KBM-7 (cell line): ENCODE results near the gene OR51E1.

Experiments used
- DNase-seq: peaks from one replicate; pipeline ENCODE4 v3.0.0-alpha.2; 2015
- in situ Hi-C: fragments of 300-500 bp; cut with MboI; formaldehyde crosslinking; loops from 2 replicates; pipeline ENCODE4 v1.14.3; 2020; ENCODE audit warnings: low sequenced_read_pairs, low pct_unique_long_range_greater_than_20kb, mixed read lengths

Gene OR51E1

GRCh38 chr11:4643682-4644081 lies at the start of gene OR51E1:
OR51E1 (plus strand) TSS chr11:4643982; CDS start chr11:4652527, 8,545 bp downstream.
- no peak for DNase-seq
- in situ Hi-C loops: loop anchor here (25.0 kb wide), 1 partner anchor 369 kb away; no protein-coding TSS in a partner anchor

GRCh38 chr11:4605057-4605456 lies 38.7 kb upstream of the OR51E1 start:
- in situ Hi-C loops: no loop called here

GRCh38 chr11:4606231-4607015 lies 37.4 kb upstream of the OR51E1 start:
- peak; percentile 21 for DNase-seq
- in situ Hi-C loops: no loop called here

More at GRCh38 chr11:4605057-4605456, 38.7 kb upstream of the OR51E1 start:
- DNase-seq: no peak

GRCh38 chr11:4607096-4607495 lies 36.7 kb upstream of the OR51E1 start:
- no peak for DNase-seq

GRCh38 chr11:4607781-4608666 lies 35.8 kb upstream of the OR51E1 start, which contains the start of gene TRIM68:
TRIM68 (minus strand) TSS chr11:4608231; CDS start chr11:4605504, 2,727 bp downstream.
- DNase-seq: peak; percentile 96
- in situ Hi-C loops: no loop called here

More at GRCh38 chr11:4607096-4607495, 36.7 kb upstream of the OR51E1 start:
- in situ Hi-C loops: no loop called here

- peak; percentile 14 for DNase-seq
These were observed 33.4 kb upstream of the OR51E1 start for GRCh38 chr11:4610258-4610935.

GRCh38 chr11:4611986-4612385 lies 31.8 kb upstream of the OR51E1 start:
- no peak for DNase-seq
- in situ Hi-C loops: no loop called here

More at GRCh38 chr11:4610258-4610935, 33.4 kb upstream of the OR51E1 start:
- in situ Hi-C loops: no loop called here

GRCh38 chr11:4615856-4616444 lies 27.8 kb upstream of the OR51E1 start:
- DNase-seq: no peak
- in situ Hi-C loops: no loop called here

- no peak for DNase-seq
- in situ Hi-C loops: no loop called here
These were observed 24.3 kb upstream of the OR51E1 start for GRCh38 chr11:4619514-4619913.

- in situ Hi-C loops: loop anchor here (25.0 kb wide), 1 partner anchor 386 kb away; no protein-coding TSS in a partner anchor
- peak; percentile 48 for DNase-seq
These were observed 17.3 kb upstream of the OR51E1 start for GRCh38 chr11:4626207-4627099.

- no peak for DNase-seq
- in situ Hi-C loops: loop anchor here (25.0 kb wide), 1 partner anchor 376 kb away; no protein-coding TSS in a partner anchor
These were observed 7.6 kb upstream of the OR51E1 start for GRCh38 chr11:4636136-4636535.

- in situ Hi-C loops: loop anchor here (25.0 kb wide), 1 partner anchor 375 kb away; no protein-coding TSS in a partner anchor
These were observed 6.7 kb upstream of the OR51E1 start, which contains the start of gene OR51D1 for GRCh38 chr11:4636962-4637661. OR51D1 (plus strand) TSS chr11:4637477; CDS start chr11:4639791, 2,314 bp downstream.

GRCh38 chr11:4637662-4638047 lies 6.1 kb upstream of the OR51E1 start:
- DNase-seq: no peak
- in situ Hi-C loops: loop anchor here (25.0 kb wide), 1 partner anchor 375 kb away; no protein-coding TSS in a partner anchor

More at GRCh38 chr11:4636962-4637661, 6.7 kb upstream of the OR51E1 start, which contains the start of gene OR51D1:
- peak; percentile 71 for DNase-seq

GRCh38 chr11:4639931-4640330 lies 3.9 kb upstream of the OR51E1 start:
- DNase-seq: no peak
- in situ Hi-C loops: loop anchor here (25.0 kb wide), 1 partner anchor 372 kb away; no protein-coding TSS in a partner anchor

- in situ Hi-C loops: loop anchor here (25.0 kb wide), 1 partner anchor 371 kb away; no protein-coding TSS in a partner anchor
- DNase-seq: no peak
These were observed 2.3 kb upstream of the OR51E1 start for GRCh38 chr11:4641501-4641900.

GRCh38 chr11:4642043-4642442 lies 1.7 kb upstream of the OR51E1 start:
- no peak for DNase-seq
- in situ Hi-C loops: loop anchor here (25.0 kb wide), 1 partner anchor 370 kb away; no protein-coding TSS in a partner anchor

- no peak for DNase-seq
- in situ Hi-C loops: loop anchor here (25.0 kb wide), 1 partner anchor 369 kb away; no protein-coding TSS in a partner anchor
These were observed 706 bp upstream of the OR51E1 start for GRCh38 chr11:4643076-4643475.
